T47D (cell line): ENCODE results near the gene RASL12.
A peak's percentile ranks its signal among the peaks of the same experiment; 100 is the strongest.
"Not testable (repeated sequence)": the region's sequence is repeated elsewhere in the genome, so short reads cannot be mapped to it uniquely, and the experiment has no call there.

Experiments
- DNase-seq, 2 experiments: peaks; one replicate each; pipeline versions ENCODE4 v3.0.0 to v3.0.0-alpha.2; 2011 to 2012; ENCODE audit warnings: low read depth in 1 of 2, low spot score in 1 of 2
- JUND ChIP-seq: IDR thresholded peaks from 2 replicates; pipeline ENCODE4 v1.6.1; 2012; ENCODE audit warnings: low read depth
- in situ Hi-C: cut with HindIII; loops from 2 replicates; pipeline ENCODE4 v1.10.0; 2016; ENCODE audit warnings: low sequenced_read_pairs, low pct_unique_long_range_greater_than_20kb

The RASL12 gene

GRCh38 chr15:65054333-65055200, 13.2 kb downstream of the RASL12 start:
- peak; percentile 81 to 83 for DNase-seq
- TF ChIP-seq JUND = no peak
- in situ Hi-C loops = no loop called here

GRCh38 chr15:65052956-65053355, 14.8 kb downstream of the RASL12 start:
- DNase-seq = no peak
- in situ Hi-C loops = no loop called here
- no peak for TF ChIP-seq JUND

GRCh38 chr15:65051266-65051665, 16.5 kb downstream of the RASL12 start:
- no peak for DNase-seq
- no peak for TF ChIP-seq JUND
- in situ Hi-C loops = no loop called here

GRCh38 chr15:65050270-65050669, 17.5 kb downstream of the RASL12 start:
- in situ Hi-C loops = no loop called here
- DNase-seq = no peak
- no peak for TF ChIP-seq JUND

- in situ Hi-C loops = no loop called here
- DNase-seq = peak; percentile 96 to 99
- TF ChIP-seq JUND = no peak
Observed at GRCh38 chr15:65049418-65049840, 18.4 kb downstream of the RASL12 start.

GRCh38 chr15:65048241-65048640, 19.6 kb downstream of the RASL12 start:
- in situ Hi-C loops = no loop called here
- DNase-seq = no peak
- TF ChIP-seq JUND = no peak

- in situ Hi-C loops = no loop called here
- DNase-seq = no peak
Observed at GRCh38 chr15:65044724-65045481, 22.9 kb downstream of the RASL12 start, which contains the start of gene SLC51B. Gene SLC51B (plus strand): TSS chr15:65045387. CDS start chr15:65050005, 4,618 bp downstream.

GRCh38 chr15:65044218-65044617, 23.6 kb downstream of the RASL12 start:
- in situ Hi-C loops = not testable (repeated sequence)

More at GRCh38 chr15:65044724-65045481, 22.9 kb downstream of the RASL12 start, which contains the start of gene SLC51B:
- TF ChIP-seq JUND = no peak

GRCh38 chr15:65042776-65043327, 24.9 kb downstream of the RASL12 start:
- DNase-seq = no peak
- TF ChIP-seq JUND = no peak
- in situ Hi-C loops = no loop called here

More at GRCh38 chr15:65044218-65044617, 23.6 kb downstream of the RASL12 start:
- not testable (repeated sequence) for DNase-seq

GRCh38 chr15:65041787-65042186, 26.0 kb downstream of the RASL12 start:
- TF ChIP-seq JUND = no peak
- no peak for DNase-seq
- in situ Hi-C loops = no loop called here

GRCh38 chr15:65040461-65040860, 27.3 kb downstream of the RASL12 start:
- no peak for TF ChIP-seq JUND
- in situ Hi-C loops = no loop called here
- no peak for DNase-seq

- TF ChIP-seq JUND = no peak
- no peak for DNase-seq
- in situ Hi-C loops = no loop called here
Observed at GRCh38 chr15:65038836-65039235, 29.0 kb downstream of the RASL12 start.

- TF ChIP-seq JUND = no peak
- in situ Hi-C loops = no loop called here
- DNase-seq = no peak
Observed at GRCh38 chr15:65038428-65038827, 29.4 kb downstream of the RASL12 start.
